WTC11 (cell line): ENCODE measurements around the gene COBL. TPM values are rescaled to one million over a fixed set of nuclear protein-coding genes. Genes with fewer than 3 reads are reported as not detected.

Source experiments
- ATAC-seq: fragments of 200-7000 bp; cut with Tn5 transposase; 2 replicates; pipeline ENCODE4 v1.10.0; 2021; ENCODE audit warnings: mild to moderate bottlenecking, moderate library complexity
- CTCF ChIA-PET: fragments of 300-600 bp; sonication (Branson Sonifier 250); formaldehyde crosslinking; loops from one replicate; lab custom pipeline; 2021; ENCODE audit warnings: antibody characterized with exemption; lab: Charles Lee
- POLR2A ChIA-PET: fragments of 350-600 bp; sonication (Branson Sonifier 250); formaldehyde crosslinking; loops from one replicate; lab custom pipeline; 2021; ENCODE audit warnings: antibody characterized with exemption; lab: Charles Lee
- DNase-seq: peaks from one replicate; pipeline ENCODE4 v3.0.0; 2021; ENCODE audit warnings: low spot score
- H3K27ac Mint-ChIP-seq: 2 replicates; pipeline ENCODE4 v1.8.0; 2021; ENCODE audit warnings: mixed read lengths
- H3K27me3 Mint-ChIP-seq: 2 replicates; pipeline ENCODE4 v1.8.0; 2021; ENCODE audit warnings: low read depth, mild to moderate bottlenecking, moderate library complexity, mixed read lengths
- H3K36me3 Mint-ChIP-seq: 2 replicates; pipeline ENCODE4 v1.8.0; 2021; ENCODE audit warnings: mixed read lengths
- H3K4me1 Mint-ChIP-seq: 2 replicates; pipeline ENCODE4 v1.8.0; 2022; ENCODE audit warnings: mixed read lengths
- H3K4me3 Mint-ChIP-seq: 2 replicates; pipeline ENCODE4 v1.8.0; 2021; ENCODE audit warnings: mild to moderate bottlenecking, moderate library complexity, mixed read lengths
- H3K9me3 Mint-ChIP-seq: 2 replicates; pipeline ENCODE4 v1.8.0; 2021; ENCODE audit warnings: mixed read lengths
- AFF4 ChIP-seq: sonication (generic); formaldehyde crosslinking; IDR thresholded peaks from 2 replicates; pipeline ENCODE4 v1.8.1; 2023; ENCODE audit warnings: mild to moderate bottlenecking, missing genetic modification reagents, borderline replicate concordance
- FOXP1 ChIP-seq: sonication (generic); formaldehyde crosslinking; IDR thresholded peaks from 2 replicates; pipeline ENCODE4 v1.8.0; 2022; ENCODE audit warnings: missing genetic modification reagents, mild to moderate bottlenecking, moderate library complexity, borderline replicate concordance
- GRHL2 ChIP-seq: fragments of 250-450 bp; sonication (Bioruptor Pico); IDR thresholded peaks from 2 replicates; pipeline ENCODE4 v1.8.0; 2022; ENCODE audit warnings: mild to moderate bottlenecking, moderate library complexity; ENCODE audit not compliant: insufficient replicate concordance, severe bottlenecking
- HMGXB4 ChIP-seq: sonication (generic); formaldehyde crosslinking; IDR thresholded peaks from 2 replicates; pipeline ENCODE4 v1.8.1; 2023; ENCODE audit warnings: mild to moderate bottlenecking, moderate library complexity, missing genetic modification reagents
- JUN ChIP-seq: sonication (generic); formaldehyde crosslinking; IDR thresholded peaks from 2 replicates; pipeline ENCODE4 v1.8.0; 2023; ENCODE audit warnings: mild to moderate bottlenecking, missing genetic modification reagents
- NR1H2 ChIP-seq: sonication (generic); formaldehyde crosslinking; IDR thresholded peaks from 2 replicates; pipeline ENCODE4 v1.9.0; 2021; ENCODE audit warnings: mild to moderate bottlenecking, moderate library complexity, missing genetic modification reagents
- PRDM15 ChIP-seq: sonication (generic); formaldehyde crosslinking; IDR thresholded peaks from 2 replicates; pipeline ENCODE4 v1.8.0; 2022; ENCODE audit warnings: missing genetic modification reagents
- TP53 ChIP-seq: sonication (generic); formaldehyde crosslinking; IDR thresholded peaks from 2 replicates; pipeline ENCODE4 v1.8.1; 2023; ENCODE audit warnings: mild to moderate bottlenecking, missing genetic modification reagents
- ZNF281 ChIP-seq: sonication (generic); formaldehyde crosslinking; IDR thresholded peaks from 2 replicates; pipeline ENCODE4 v1.8.0; 2023; ENCODE audit warnings: mild to moderate bottlenecking, missing genetic modification reagents
- ZNF416 ChIP-seq: fragments of 250-450 bp; sonication (Bioruptor Pico); IDR thresholded peaks from 2 replicates; pipeline ENCODE4 v1.9.0; 2021; ENCODE audit warnings: mild to moderate bottlenecking, inconsistent platforms
- total RNA-seq: library from RNA; stranded (reverse); gene quantifications from 3 replicates; pipeline ENCODE4 v1.2.3, GENCODE V29; 2021
- TF ChIP-seq, protein P1 (sequence below): fragments of 200-600 bp; IDR thresholded peaks from 2 replicates; pipeline ENCODE4 v1.8.0; 2022; ENCODE audit warnings: antibody characterized with exemption
- TF ChIP-seq, protein P2 (sequence below): sonication (generic); formaldehyde crosslinking; IDR thresholded peaks from 2 replicates; pipeline ENCODE4 v1.8.1; 2022; ENCODE audit warnings: mild to moderate bottlenecking, moderate library complexity, missing genetic modification reagents
- TF ChIP-seq, protein P3 (sequence below): sonication (generic); formaldehyde crosslinking; conservative IDR thresholded peaks from 2 replicates; pipeline ENCODE4 v1.8.1; 2023; ENCODE audit warnings: mild to moderate bottlenecking, low read depth, missing genetic modification reagents, moderate library complexity
- TF ChIP-seq, protein P4 (sequence below): sonication (generic); formaldehyde crosslinking; IDR thresholded peaks from 2 replicates; pipeline ENCODE4 v1.8.1; 2022; ENCODE audit warnings: low read depth, mild to moderate bottlenecking, moderate library complexity, missing genetic modification reagents, borderline replicate concordance

The COBL gene
- total RNA-seq, 1 experiment from 2014 or later: 36.5 TPM

- TF ChIP-seq AFF4 (CRISPR knock-in tag) (no peak), GRHL2 (no peak), JUN (CRISPR knock-in tag) (no peak), ZNF416 (CRISPR knock-in tag) (no peak), FOXP1 (CRISPR knock-in tag) (no peak), TP53 (no peak)
- TF ChIP-seq, protein P1, sequence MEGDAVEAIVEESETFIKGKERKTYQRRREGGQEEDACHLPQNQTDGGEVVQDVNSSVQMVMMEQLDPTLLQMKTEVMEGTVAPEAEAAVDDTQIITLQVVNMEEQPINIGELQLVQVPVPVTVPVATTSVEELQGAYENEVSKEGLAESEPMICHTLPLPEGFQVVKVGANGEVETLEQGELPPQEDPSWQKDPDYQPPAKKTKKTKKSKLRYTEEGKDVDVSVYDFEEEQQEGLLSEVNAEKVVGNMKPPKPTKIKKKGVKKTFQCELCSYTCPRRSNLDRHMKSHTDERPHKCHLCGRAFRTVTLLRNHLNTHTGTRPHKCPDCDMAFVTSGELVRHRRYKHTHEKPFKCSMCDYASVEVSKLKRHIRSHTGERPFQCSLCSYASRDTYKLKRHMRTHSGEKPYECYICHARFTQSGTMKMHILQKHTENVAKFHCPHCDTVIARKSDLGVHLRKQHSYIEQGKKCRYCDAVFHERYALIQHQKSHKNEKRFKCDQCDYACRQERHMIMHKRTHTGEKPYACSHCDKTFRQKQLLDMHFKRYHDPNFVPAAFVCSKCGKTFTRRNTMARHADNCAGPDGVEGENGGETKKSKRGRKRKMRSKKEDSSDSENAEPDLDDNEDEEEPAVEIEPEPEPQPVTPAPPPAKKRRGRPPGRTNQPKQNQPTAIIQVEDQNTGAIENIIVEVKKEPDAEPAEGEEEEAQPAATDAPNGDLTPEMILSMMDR: no peak
- TF ChIP-seq, protein P2, sequence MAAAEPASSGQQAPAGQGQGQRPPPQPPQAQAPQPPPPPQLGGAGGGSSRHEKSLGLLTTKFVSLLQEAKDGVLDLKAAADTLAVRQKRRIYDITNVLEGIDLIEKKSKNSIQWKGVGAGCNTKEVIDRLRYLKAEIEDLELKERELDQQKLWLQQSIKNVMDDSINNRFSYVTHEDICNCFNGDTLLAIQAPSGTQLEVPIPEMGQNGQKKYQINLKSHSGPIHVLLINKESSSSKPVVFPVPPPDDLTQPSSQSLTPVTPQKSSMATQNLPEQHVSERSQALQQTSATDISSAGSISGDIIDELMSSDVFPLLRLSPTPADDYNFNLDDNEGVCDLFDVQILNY: no peak
Observed at GRCh38 chr7:51082940-51083533, 233.6 kb downstream of the COBL start (continued).

DNA sequence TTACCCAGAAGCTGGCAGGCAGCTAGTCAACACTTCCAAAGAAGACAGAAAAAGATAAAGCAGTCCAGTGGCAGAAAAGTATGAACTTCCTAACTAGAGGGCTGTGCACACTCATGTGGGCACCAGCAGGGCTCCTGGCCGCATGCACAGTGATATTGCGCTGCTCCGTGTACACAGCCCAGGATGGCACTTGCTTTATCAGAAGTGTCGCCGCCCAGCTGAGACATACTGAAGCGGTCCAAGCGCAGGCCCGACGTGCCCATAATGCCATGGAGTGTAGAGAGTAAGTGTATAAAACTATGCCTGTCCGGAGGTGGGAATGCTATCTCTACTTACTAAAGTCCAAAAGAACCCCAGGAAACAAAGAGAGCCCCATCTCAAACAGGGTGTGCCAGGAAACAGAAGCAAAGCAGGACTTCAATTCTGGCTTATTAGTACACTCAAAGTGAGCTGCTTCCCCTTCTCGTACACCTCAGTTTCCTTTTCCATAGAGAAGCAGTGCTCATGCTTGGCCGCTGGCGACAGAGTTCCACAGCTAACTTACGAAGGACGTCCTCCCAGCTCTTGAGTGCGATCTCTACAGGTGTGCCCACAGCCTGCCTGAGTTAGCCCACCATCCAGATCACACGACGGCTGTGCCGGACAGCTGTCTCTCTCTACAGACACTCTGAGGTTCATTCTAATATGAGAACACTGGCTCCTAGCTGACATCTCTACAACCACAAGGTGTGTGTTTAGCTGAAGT is 234.3 kb downstream of the COBL start:
- Mint-ChIP-seq H3K9me3 (peaks cover 11% of the 10 kb centered on the region), H3K4me3 (no peak overlapping the region), H3K4me1 (peaks cover 46% of the 10 kb centered on the region), H3K27me3 (no peaks in the 10 kb centered on the region), H3K27ac (peak overlapping the region; percentile 89), H3K36me3 (peaks cover 19% of the 10 kb centered on the region)
- DNase-seq: no peak
- ChIA-PET POLR2A (interaction anchor here (1.0 kb wide), 1 partner anchor 20 kb away, joined by 3 read pairs; no protein-coding TSS in a partner anchor), CTCF (interaction anchor here (0.8 to 3.1 kb wide), 8 partner anchors 8 to 291 kb away, joined by 3 to 12 read pairs (median 4); no protein-coding TSS in a partner anchor)
- ATAC-seq: no peak
- TF ChIP-seq PRDM15 (CRISPR knock-in tag) (no peak), HMGXB4 (CRISPR knock-in tag) (no peak), ZNF281 (CRISPR knock-in tag) (no peak), NR1H2 (CRISPR knock-in tag) (no peak)
- TF ChIP-seq, protein P3, sequence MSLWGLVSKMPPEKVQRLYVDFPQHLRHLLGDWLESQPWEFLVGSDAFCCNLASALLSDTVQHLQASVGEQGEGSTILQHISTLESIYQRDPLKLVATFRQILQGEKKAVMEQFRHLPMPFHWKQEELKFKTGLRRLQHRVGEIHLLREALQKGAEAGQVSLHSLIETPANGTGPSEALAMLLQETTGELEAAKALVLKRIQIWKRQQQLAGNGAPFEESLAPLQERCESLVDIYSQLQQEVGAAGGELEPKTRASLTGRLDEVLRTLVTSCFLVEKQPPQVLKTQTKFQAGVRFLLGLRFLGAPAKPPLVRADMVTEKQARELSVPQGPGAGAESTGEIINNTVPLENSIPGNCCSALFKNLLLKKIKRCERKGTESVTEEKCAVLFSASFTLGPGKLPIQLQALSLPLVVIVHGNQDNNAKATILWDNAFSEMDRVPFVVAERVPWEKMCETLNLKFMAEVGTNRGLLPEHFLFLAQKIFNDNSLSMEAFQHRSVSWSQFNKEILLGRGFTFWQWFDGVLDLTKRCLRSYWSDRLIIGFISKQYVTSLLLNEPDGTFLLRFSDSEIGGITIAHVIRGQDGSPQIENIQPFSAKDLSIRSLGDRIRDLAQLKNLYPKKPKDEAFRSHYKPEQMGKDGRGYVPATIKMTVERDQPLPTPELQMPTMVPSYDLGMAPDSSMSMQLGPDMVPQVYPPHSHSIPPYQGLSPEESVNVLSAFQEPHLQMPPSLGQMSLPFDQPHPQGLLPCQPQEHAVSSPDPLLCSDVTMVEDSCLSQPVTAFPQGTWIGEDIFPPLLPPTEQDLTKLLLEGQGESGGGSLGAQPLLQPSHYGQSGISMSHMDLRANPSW (CRISPR knock-in tag): no peak
- TF ChIP-seq, protein P4, sequence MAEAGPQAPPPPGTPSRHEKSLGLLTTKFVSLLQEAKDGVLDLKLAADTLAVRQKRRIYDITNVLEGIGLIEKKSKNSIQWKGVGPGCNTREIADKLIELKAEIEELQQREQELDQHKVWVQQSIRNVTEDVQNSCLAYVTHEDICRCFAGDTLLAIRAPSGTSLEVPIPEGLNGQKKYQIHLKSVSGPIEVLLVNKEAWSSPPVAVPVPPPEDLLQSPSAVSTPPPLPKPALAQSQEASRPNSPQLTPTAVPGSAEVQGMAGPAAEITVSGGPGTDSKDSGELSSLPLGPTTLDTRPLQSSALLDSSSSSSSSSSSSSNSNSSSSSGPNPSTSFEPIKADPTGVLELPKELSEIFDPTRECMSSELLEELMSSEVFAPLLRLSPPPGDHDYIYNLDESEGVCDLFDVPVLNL (CRISPR knock-in tag): no peak
